HL-60 (cell line): Measurements from ENCODE around the gene FKBP11.

Experiments used
- CTCF ChIP-seq: IDR thresholded peaks from one replicate; pipeline ENCODE4 v1.5.1; 2011; ENCODE audit warnings: low read length, control low read depth, inconsistent platforms; ENCODE audit not compliant: insufficient read depth
- REST ChIP-seq: IDR thresholded peaks from 2 replicates; pipeline ENCODE4 v1.6.1; 2012; ENCODE audit warnings: low read depth; ENCODE audit not compliant: insufficient replicate concordance

DNA sequence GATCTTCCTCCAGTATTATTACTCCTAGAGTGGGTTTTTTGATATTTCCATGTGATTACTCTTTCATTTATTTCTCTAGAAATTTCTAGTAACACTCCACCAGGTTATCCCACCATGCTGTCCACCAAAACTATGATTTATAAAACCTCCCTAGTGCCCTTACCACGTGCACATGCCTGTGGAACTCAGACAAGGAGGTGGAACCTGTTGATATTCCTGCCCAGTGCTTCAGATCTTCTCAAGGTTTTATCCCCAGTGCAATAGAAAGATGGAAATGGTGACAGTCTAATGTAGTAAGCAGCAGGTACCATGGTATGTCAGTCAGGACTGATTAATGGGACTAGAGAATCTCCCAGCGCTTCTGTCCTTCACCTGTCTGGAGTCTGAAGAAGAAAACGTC is 35.5 kb upstream of the FKBP11 start:
- no peak for TF ChIP-seq CTCF
- no peak for TF ChIP-seq REST
